Measurements from ENCODE around the gene KRTAP3-3. TPM values are rescaled to one million over a fixed set of nuclear protein-coding genes. Genes with fewer than 3 reads are reported as not detected.
"Not testable (repeated sequence)": the region's sequence is repeated elsewhere in the genome, so short reads cannot be mapped to it uniquely, and the experiment has no call there.

KRTAP3-3 gene
- polyA plus RNA-seq = not detected

DNA sequence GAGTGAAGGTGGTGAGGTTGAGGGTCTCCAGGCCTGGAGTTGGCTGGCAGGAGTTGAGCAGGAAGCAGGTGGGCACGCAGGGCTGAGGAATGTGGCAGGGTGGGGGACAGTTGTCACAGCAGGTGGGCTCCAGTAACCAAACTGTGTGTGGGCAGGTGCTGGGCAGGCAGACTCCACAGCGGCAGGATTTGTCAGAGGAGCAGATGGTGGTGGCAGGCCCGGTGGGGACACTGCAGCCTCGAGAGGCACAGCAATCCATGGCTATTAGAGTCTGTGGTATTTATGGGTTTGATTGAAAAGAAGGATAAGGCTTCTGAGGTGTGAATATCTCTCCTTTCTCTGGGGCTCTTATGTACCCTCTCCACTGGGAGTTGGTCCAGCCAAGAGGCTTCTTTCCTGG lies at the start of gene KRTAP3-3:
KRTAP3-3 (minus strand) TSS at position 326 of the 400 bp plus-strand sequence; CDS start at position 259, 67 bp downstream.
- no peak for DNase-seq
- H3K27me3 Mint-ChIP-seq (ENCODE audit: low read depth in 3 of 3) = peaks cover 8 to 18% (median 15%) of the 10 kb centered on the region in 3 donors
- no peaks in the 10 kb centered on the region for H3K36me3 Mint-ChIP-seq
- H3K4me3 Mint-ChIP-seq = no peak within 1 kb of the TSS
- H3K27ac Mint-ChIP-seq = no peak within 1 kb of the TSS
- H3K9me3 Mint-ChIP-seq = peaks cover 0 to 2% (median 0%) of the 10 kb centered on the region in 6 donors
- H3K4me1 Mint-ChIP-seq = no peaks in the 10 kb centered on the region

GRCh38 chr17:41042953-41043352 lies 49.0 kb upstream of the KRTAP3-3 start:
- Mint-ChIP-seq H3K9me3 (peaks cover 0 to 3% (median 0%) of the 10 kb centered on the region in 6 donors), H3K27ac (no peak overlapping the region), H3K36me3 (no peaks in the 10 kb centered on the region), H3K4me1 (peaks cover 3 to 8% of the 10 kb centered on the region in 2 donors), H3K27me3 (ENCODE audit: low read depth in 3 of 3) (peaks cover 3 to 7% (median 6%) of the 10 kb centered on the region in 3 donors), H3K4me3 (no peak overlapping the region)
- DNase-seq = no peak

GRCh38 chr17:41040783-41041571 lies 47.0 kb upstream of the KRTAP3-3 start, which contains the start of gene KRTAP1-1:
Gene KRTAP1-1, minus strand, starts transcription at chr17:41041450. Its CDS starts 53 bp downstream, at chr17:41041397.
- H3K27ac Mint-ChIP-seq; H3K9me3 Mint-ChIP-seq; H3K4me1 Mint-ChIP-seq; H3K36me3 Mint-ChIP-seq; H3K4me3 Mint-ChIP-seq; DNase-seq; H3K27me3 Mint-ChIP-seq (ENCODE audit: low read depth in 3 of 3): not testable (repeated sequence)

DNA sequence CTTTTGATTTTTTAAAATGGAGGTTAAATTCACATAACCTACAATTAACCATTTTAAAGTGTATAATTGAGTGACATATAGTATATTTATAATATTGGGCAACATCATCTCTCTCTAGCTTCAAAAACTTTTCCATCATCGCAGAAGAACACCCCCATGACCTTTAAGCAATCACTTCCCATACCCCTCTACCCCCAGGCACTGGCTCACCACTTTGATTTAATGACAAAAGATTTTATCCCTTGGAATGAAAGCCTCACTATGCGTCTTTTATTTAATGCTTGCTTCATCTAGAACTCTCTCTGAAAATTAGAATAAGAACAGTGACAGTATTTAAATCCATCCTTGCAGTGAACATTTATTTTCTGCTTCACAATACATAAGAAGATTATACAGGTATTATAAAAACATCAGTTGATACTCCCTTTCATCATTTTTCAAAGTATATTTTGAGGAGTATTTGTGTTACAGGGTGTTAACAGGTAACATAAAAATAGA lies 43.9 kb upstream of the KRTAP3-3 start:
- Mint-ChIP-seq H3K27me3 (ENCODE audit: low read depth in 3 of 3) (peaks cover 0 to 7% (median 4%) of the 10 kb centered on the region in 3 donors), H3K27ac (no peak overlapping the region), H3K4me3 (no peak overlapping the region), H3K36me3 (no peaks in the 10 kb centered on the region), H3K9me3 (peaks cover 0 to 3% (median 0%) of the 10 kb centered on the region in 6 donors), H3K4me1 (no peaks in the 10 kb centered on the region)
- DNase-seq = no peak

DNA sequence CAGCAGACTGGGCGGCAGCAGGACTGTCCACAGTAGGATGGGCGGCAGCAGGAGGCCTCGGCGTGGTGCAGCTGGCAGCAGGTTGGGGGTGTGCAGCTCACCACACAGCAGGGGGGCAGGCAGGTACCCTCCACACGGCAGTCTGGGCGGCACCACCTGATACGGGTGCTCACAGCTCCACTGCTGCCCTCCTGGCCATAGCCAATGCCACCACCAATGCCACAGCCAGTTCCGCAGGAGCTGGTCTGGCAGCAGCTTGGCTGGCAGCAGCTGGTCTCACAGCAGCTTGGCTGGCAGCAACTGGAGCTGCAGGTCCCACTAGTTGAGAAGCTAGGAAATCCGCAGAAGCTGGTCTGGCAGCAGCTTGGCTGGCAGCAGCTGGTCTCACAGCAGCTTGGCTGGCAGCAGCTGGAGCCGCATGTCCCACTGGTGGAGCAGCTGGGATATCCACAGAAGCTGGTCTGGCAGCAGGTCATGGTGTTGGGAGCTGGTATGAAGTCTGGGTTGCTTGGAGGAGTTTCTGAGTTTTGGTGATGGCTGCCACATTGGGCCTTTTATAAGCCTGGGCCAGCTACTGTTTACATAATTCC lies 40.5 kb upstream of the KRTAP3-3 start, which contains the start of gene KRTAP1-3:
KRTAP1-3 (minus strand) TSS at position 529 of the 590 bp plus-strand sequence; CDS start at position 476, 53 bp downstream.
- H3K27me3 Mint-ChIP-seq (ENCODE audit: low read depth in 3 of 3); H3K27ac Mint-ChIP-seq: not testable (repeated sequence)

GRCh38 chr17:41029633-41030245 lies 35.8 kb upstream of the KRTAP3-3 start, which contains the start of gene KRTAP1-4:
Gene KRTAP1-4, minus strand, starts transcription at chr17:41030195. Its CDS starts 117 bp downstream, at chr17:41030078.
- no peak within 1 kb of the TSS for H3K4me3 Mint-ChIP-seq
- no peak within 1 kb of the TSS for H3K27ac Mint-ChIP-seq
- no peaks in the 10 kb centered on the region for H3K36me3 Mint-ChIP-seq
- H3K9me3 Mint-ChIP-seq = no peaks in the 10 kb centered on the region
- no peaks in the 10 kb centered on the region for H3K4me1 Mint-ChIP-seq
- DNase-seq = no peak
- H3K27me3 Mint-ChIP-seq (ENCODE audit: low read depth in 3 of 3) = peaks cover 1 to 9% (median 2%) of the 10 kb centered on the region in 3 donors

More for the DNA sequence above, 40.5 kb upstream of the KRTAP3-3 start, which contains the start of gene KRTAP1-3:
- H3K4me3 Mint-ChIP-seq, H3K4me1 Mint-ChIP-seq, H3K9me3 Mint-ChIP-seq, DNase-seq, H3K36me3 Mint-ChIP-seq: not testable (repeated sequence)

- Mint-ChIP-seq H3K27ac (no peak within 1 kb of the TSS), H3K36me3 (no peaks in the 10 kb centered on the region), H3K4me1 (no peaks in the 10 kb centered on the region), H3K27me3 (ENCODE audit: low read depth in 3 of 3) (peaks cover 2 to 19% (median 2%) of the 10 kb centered on the region in 3 donors), H3K9me3 (no peaks in the 10 kb centered on the region), H3K4me3 (no peak within 1 kb of the TSS)
- no peak for DNase-seq
Measured at GRCh38 chr17:41026715-41027471, 32.9 kb upstream of the KRTAP3-3 start, which contains the start of gene KRTAP1-5. Gene KRTAP1-5, minus strand, starts transcription at chr17:41027208. Its CDS starts 53 bp downstream, at chr17:41027155.

DNA sequence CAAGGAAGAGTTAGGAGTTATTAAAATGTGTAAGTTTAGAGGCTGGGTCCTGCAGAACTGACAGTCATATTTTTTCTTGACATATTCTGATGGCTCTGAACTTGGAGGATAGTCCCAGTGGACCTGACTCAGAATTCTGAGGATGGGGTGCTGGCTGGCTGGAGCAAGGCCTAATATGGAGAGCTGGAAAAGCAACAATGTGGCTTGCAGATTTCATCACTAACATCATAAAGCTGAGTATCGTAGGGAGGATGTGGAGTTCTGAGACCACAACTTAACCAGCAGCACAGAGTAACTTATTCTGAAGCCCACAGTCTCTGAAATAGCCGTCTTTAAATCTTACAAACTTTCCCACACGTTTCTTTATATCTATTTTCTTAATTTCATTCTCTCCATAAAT lies 30.7 kb upstream of the KRTAP3-3 start:
- no peaks in the 10 kb centered on the region for H3K36me3 Mint-ChIP-seq
- no peaks in the 10 kb centered on the region for H3K9me3 Mint-ChIP-seq
- no peak overlapping the region for H3K4me3 Mint-ChIP-seq
- no peak for DNase-seq
- H3K4me1 Mint-ChIP-seq = no peaks in the 10 kb centered on the region
- H3K27ac Mint-ChIP-seq = no peak overlapping the region
- H3K27me3 Mint-ChIP-seq (ENCODE audit: low read depth in 3 of 3) = peaks cover 0 to 19% (median 2%) of the 10 kb centered on the region in 3 donors

- no peak overlapping the region for H3K4me3 Mint-ChIP-seq
- no peak overlapping the region for H3K27ac Mint-ChIP-seq
- no peak for DNase-seq
- H3K36me3 Mint-ChIP-seq = no peaks in the 10 kb centered on the region
- no peaks in the 10 kb centered on the region for H3K4me1 Mint-ChIP-seq
- peaks cover 1 to 19% (median 2%) of the 10 kb centered on the region in 3 donors for H3K27me3 Mint-ChIP-seq (ENCODE audit: low read depth in 3 of 3)
- no peaks in the 10 kb centered on the region for H3K9me3 Mint-ChIP-seq
Measured at GRCh38 chr17:41020336-41020735, 26.4 kb upstream of the KRTAP3-3 start.

- no peaks in the 10 kb centered on the region for H3K9me3 Mint-ChIP-seq
- peaks cover 1 to 24% (median 2%) of the 10 kb centered on the region in 3 donors for H3K27me3 Mint-ChIP-seq (ENCODE audit: low read depth in 3 of 3)
- H3K27ac Mint-ChIP-seq = no peak overlapping the region
- no peak for DNase-seq
- H3K36me3 Mint-ChIP-seq = no peaks in the 10 kb centered on the region
- no peaks in the 10 kb centered on the region for H3K4me1 Mint-ChIP-seq
- H3K4me3 Mint-ChIP-seq = no peak overlapping the region
Measured at GRCh38 chr17:41019415-41019814, 25.5 kb upstream of the KRTAP3-3 start.

DNA sequence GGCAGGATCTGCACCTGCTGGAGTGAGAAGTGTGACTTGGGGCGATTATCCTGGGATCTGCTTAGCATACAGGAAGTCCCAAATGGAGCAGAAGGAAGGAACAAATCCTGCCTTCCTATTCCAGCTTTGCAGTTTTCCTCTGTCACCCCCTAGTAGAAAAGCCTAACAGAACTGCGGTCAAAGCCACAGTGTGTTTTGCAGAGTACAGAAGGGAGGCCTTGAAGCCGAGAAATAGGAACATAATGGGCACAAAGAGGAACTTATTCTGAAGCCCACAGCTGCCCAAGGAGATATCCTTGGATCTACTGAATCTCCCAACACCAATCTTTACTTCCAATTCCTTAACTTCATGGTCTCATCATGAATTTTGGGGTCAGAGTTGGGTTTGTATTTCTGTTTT lies 24.6 kb upstream of the KRTAP3-3 start:
- no peaks in the 10 kb centered on the region for H3K4me1 Mint-ChIP-seq
- no peak overlapping the region for H3K27ac Mint-ChIP-seq
- H3K27me3 Mint-ChIP-seq (ENCODE audit: low read depth in 3 of 3) = peaks cover 0 to 19% (median 1%) of the 10 kb centered on the region in 3 donors
- H3K36me3 Mint-ChIP-seq = no peaks in the 10 kb centered on the region
- no peak overlapping the region for H3K4me3 Mint-ChIP-seq
- DNase-seq = no peak
- H3K9me3 Mint-ChIP-seq = no peaks in the 10 kb centered on the region

DNA sequence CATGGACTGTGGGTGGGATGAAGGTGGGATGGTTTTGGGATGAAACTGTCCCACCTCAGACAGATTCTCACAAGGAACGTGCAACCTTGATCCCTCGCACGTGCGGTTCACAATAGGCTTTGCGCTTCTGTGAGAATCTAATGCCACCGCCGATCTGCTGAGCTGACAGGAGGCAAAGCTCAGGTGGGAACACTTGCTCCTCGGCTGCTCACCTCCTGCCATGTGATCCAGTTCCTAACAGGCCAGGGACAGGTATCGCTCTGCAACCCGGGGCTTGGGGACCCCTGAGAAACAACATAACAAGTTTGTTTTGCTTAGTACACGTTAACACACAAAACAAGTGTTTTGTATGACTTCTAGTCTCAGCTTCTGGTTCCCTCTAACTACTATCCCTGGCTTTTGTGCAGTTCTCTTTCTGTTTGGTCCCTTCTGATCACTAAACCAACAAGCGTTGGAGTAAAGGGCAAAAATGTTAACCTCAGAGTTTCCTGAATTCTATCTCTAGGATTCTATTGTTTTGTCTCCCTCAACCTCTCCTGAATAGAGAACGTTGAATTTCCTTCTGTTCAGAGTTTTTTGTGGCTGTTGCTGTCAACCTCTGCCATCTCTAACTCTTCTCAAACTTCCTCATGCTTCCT lies 22.7 kb upstream of the KRTAP3-3 start:
- Mint-ChIP-seq H3K27ac (no peak overlapping the region), H3K27me3 (ENCODE audit: low read depth in 3 of 3) (peaks cover 0 to 13% (median 1%) of the 10 kb centered on the region in 3 donors), H3K4me3 (no peak overlapping the region), H3K9me3 (no peaks in the 10 kb centered on the region), H3K36me3 (no peaks in the 10 kb centered on the region), H3K4me1 (no peaks in the 10 kb centered on the region)
- no peak for DNase-seq

GRCh38 chr17:41015454-41015853 lies 21.5 kb upstream of the KRTAP3-3 start:
- H3K4me1 Mint-ChIP-seq = no peaks in the 10 kb centered on the region
- peaks cover 0 to 13% (median 1%) of the 10 kb centered on the region in 3 donors for H3K27me3 Mint-ChIP-seq (ENCODE audit: low read depth in 3 of 3)
- H3K36me3 Mint-ChIP-seq = no peaks in the 10 kb centered on the region
- H3K4me3 Mint-ChIP-seq = no peak overlapping the region
- no peak for DNase-seq
- no peak overlapping the region for H3K27ac Mint-ChIP-seq
- H3K9me3 Mint-ChIP-seq = no peaks in the 10 kb centered on the region
